ENCODE results near the gene COL4A3.

The COL4A3 gene

GRCh38 chr2:227163998-227164762 lies at the start of gene COL4A3, which contains the start of gene COL4A4:
Gene COL4A3 (plus strand): TSS chr2:227164624. CDS start chr2:227164727, 103 bp downstream.
Gene COL4A4 (minus strand): TSS chr2:227164205. CDS start chr2:227147483, 16,722 bp downstream.
- DNase-seq, result no peak

GRCh38 chr2:227115761-227116160 lies 48.7 kb upstream of the COL4A3 start:
- no peak for DNase-seq

GRCh38 chr2:227117027-227117426 lies 47.4 kb upstream of the COL4A3 start:
- no peak for DNase-seq

GRCh38 chr2:227117852-227118251 lies 46.6 kb upstream of the COL4A3 start:
- no peak for DNase-seq

GRCh38 chr2:227118353-227118752 lies 46.1 kb upstream of the COL4A3 start:
- DNase-seq, result no peak

GRCh38 chr2:227123697-227124096 lies 40.7 kb upstream of the COL4A3 start:
- no peak for DNase-seq

GRCh38 chr2:227124811-227125210 lies 39.6 kb upstream of the COL4A3 start:
- no peak for DNase-seq

GRCh38 chr2:227125506-227125905 lies 38.9 kb upstream of the COL4A3 start:
- DNase-seq, result no peak

- DNase-seq, result no peak
These were observed 37.2 kb upstream of the COL4A3 start for GRCh38 chr2:227127201-227127600.

GRCh38 chr2:227130636-227131035 lies 33.8 kb upstream of the COL4A3 start:
- no peak for DNase-seq

- DNase-seq, result no peak
These were observed 31.4 kb upstream of the COL4A3 start for GRCh38 chr2:227132986-227133385.

- DNase-seq, result no peak
These were observed 29.8 kb upstream of the COL4A3 start for GRCh38 chr2:227134591-227134990.

GRCh38 chr2:227141301-227141700 lies 23.1 kb upstream of the COL4A3 start:
- no peak for DNase-seq

- no peak for DNase-seq
These were observed 20.5 kb upstream of the COL4A3 start for GRCh38 chr2:227143895-227144294.

- DNase-seq, result no peak
These were observed 18.0 kb upstream of the COL4A3 start for GRCh38 chr2:227146456-227146855.

- no peak for DNase-seq
These were observed 17.4 kb upstream of the COL4A3 start for GRCh38 chr2:227147023-227147422.

GRCh38 chr2:227148106-227148505 lies 16.3 kb upstream of the COL4A3 start:
- DNase-seq, result no peak

- no peak for DNase-seq
These were observed 14.0 kb upstream of the COL4A3 start for GRCh38 chr2:227150222-227150936.

- DNase-seq, result no peak
These were observed 12.2 kb upstream of the COL4A3 start for GRCh38 chr2:227152093-227152766.

- no peak for DNase-seq
These were observed 11.1 kb upstream of the COL4A3 start for GRCh38 chr2:227153307-227153706.

- no peak for DNase-seq
These were observed 10.5 kb upstream of the COL4A3 start for GRCh38 chr2:227153758-227154486.

GRCh38 chr2:227154986-227155774 lies 9.2 kb upstream of the COL4A3 start:
- no peak for DNase-seq
